Non-pigmented ciliary epithelial cell (primary cell): ENCODE measurements around the gene ARX.

Source experiments
- DNase-seq: peaks from one replicate; pipeline ENCODE4 v3.0.0-alpha.2; 2010; ENCODE audit warnings: low read depth

The ARX gene

GRCh38 chrX:25001808-25002660 lies 13.7 kb downstream of the ARX start:
- DNase-seq = no peak

GRCh38 chrX:24999511-24999910 lies 16.3 kb downstream of the ARX start:
- no peak for DNase-seq

GRCh38 chrX:24996096-24996709 lies 19.6 kb downstream of the ARX start:
- DNase-seq = no peak

DNA sequence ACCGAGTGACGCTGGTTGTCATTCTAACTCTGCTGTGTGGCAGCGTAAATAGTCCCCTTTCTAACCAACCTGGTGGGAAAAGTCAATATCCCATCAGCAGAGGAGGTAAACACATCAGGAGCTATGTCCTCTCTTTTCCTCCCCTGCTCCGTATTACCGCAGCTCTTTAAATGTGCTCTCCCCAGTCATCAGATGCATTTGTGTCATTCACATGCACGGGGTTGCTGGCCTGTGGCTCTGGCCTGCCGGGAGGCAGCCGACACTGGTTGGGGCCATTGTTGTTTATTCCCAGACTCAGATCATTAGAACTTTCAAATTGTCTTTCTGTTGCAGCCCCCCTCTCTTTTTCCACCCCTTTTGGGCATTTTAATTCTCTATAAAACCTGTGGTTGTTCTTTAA lies 21.9 kb downstream of the ARX start:
- no peak for DNase-seq

GRCh38 chrX:24990535-24990934 lies 25.2 kb downstream of the ARX start:
- DNase-seq = no peak

GRCh38 chrX:24988314-24988713 lies 27.5 kb downstream of the ARX start:
- DNase-seq = no peak

- DNase-seq = no peak
Observed at GRCh38 chrX:24987731-24988130, 28.0 kb downstream of the ARX start.

- no peak for DNase-seq
Observed at GRCh38 chrX:24985120-24985519, 30.6 kb downstream of the ARX start.

GRCh38 chrX:24983931-24984330 lies 31.8 kb downstream of the ARX start:
- no peak for DNase-seq

GRCh38 chrX:24982306-24982965 lies 33.3 kb downstream of the ARX start:
- no peak for DNase-seq

- DNase-seq = no peak
Observed at GRCh38 chrX:24981030-24981429, 34.7 kb downstream of the ARX start.

DNA sequence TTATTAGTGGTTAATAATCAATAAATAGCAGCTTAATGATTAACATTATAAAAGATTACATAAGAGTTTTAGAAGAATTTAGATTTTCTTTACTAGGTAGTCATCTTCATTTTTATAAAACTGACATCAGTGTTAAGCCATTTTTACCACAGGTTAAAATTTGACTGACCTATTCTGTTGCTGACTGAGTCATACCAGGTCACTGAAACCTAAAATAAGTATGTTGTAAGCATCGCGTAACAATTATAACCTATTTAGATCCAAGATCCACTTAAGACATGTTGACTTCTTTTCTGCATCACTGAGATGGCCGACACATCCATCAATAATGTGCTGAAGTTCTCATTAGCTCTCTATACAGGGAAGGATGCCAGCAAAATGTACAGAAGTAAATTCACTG lies 36.7 kb downstream of the ARX start:
- no peak for DNase-seq

GRCh38 chrX:24969812-24970211 lies 46.0 kb downstream of the ARX start:
- DNase-seq = no peak

DNA sequence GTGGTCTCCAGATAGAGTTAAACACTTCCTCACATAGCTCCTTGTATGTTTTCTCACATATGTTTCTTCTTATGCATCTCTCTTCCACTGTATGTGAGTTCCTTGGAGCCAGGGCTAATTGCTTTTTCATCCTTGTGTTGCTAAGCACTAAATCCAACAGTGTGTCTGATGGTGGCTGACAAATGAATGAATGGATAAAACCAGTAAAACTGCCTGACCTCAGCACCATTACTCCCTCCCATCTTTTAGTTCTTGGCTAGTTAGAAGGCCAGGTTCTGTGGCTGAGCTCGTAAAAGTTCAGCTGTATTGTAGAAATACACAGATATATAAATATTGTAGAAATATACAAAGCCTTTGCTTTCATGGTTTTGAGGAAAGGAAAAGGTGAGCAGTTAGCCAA lies 50.4 kb downstream of the ARX start:
- no peak for DNase-seq

GRCh38 chrX:24963823-24964222 lies 51.9 kb downstream of the ARX start:
- peak; percentile 4 for DNase-seq

DNA sequence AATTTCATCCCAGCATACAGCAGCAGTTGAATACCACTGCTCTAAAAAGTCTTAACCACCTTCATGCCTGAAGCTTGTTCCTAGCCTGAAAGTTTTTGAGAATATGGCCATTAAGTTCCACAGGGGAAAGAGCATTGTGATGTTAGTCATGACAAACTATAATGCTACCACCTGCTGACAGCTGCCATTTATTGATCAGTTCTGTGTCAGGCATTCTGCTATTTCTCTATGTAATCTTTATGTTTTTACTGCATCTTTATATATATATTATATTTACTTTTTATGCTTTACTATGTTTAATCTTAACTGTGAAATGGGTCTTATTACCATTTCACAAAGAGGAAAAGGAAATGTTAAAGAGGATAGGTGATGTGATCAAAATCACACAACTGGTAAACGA lies 54.0 kb downstream of the ARX start:
- no peak for DNase-seq

DNA sequence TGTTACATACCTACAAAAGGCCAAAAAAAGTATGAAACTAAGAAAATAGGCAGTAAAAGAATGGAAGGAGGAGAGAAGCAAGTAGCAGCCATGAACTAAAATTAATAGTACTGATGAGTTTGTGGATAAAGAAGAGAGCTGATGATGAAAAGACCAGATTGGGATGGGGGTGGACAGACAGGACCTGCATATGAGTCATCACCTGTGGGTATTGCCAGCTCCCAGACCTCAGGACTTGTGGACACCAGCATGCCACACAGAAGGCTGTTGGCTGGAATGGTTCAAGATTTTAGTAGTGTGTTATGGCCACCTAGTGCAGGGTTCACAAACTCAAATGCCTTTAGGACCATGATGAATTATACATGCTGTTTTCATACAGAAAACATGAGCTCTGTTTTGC lies 58.9 kb downstream of the ARX start:
- DNase-seq = no peak

- DNase-seq = no peak
Observed at GRCh38 chrX:24955372-24955930, 60.3 kb downstream of the ARX start.

DNA sequence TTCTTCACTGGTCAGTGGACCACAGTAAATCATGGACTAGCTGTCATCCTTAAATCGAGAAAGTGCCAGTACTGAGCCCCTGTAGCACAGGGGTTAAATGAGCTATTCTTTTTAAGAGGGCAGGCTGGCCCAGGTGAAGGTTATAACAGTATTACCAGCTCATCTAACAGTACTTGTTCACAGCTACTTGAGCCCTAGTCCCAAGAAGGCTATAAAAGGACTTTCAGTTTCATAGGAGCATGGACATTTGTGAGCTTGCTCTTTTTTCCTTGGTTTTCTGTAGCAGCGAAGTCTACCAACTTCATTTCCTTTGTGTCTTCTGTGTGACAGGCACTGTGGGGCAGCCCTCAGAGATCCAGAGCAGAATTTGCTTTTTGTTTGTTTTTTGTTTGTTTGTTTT lies 61.0 kb downstream of the ARX start:
- DNase-seq = no peak
